ENCODE data around the gene INHA.

INHA gene

DNA sequence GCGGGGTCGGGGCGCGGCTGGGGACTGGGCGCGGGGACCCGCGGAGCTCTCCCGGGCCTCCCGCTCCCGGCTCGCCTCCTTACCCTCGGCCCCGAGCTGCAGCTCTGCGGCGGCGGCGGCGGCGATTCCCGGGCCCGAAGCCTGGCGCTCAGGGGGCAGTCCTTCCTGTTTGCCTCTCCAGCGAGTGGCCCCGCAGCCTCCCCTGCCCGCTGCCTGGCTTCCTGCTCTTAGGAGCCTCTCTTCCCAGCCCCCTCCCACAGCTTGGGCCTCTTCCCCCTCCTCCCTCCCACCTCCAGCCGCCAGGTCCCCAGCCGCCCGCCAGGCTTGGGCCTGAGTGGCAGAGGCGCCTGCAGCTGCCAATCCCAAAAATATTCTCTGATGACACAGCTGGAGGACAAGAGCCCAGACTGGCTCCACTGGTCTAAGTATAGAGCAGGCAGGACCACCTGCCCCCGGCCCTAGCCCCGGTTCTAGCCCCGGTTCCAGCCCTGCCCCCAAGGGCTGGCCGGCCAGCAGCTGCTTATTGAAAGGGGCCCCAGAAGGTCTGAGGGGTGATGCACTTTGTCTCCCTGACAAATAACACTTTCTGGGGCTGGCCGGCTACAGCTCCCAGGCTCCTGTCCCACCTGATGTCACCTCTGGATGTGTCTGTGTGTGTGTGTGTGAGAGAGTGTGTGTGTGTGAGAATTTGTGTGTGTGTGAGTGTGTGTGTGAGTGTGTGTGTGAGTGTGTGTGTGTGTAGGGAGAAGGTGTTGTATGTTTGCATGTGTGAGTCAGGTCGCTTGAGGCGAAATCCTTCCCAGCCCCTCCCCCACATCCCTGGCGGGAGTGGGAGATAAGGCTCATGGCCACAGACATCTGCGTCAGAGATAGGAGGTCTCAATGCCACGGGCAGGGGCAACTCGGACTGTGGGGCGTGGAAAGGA lies 536 bp upstream of the INHA start, which contains the start of gene OBSL1:
TSS of gene OBSL1 (minus strand) at position 229 of the 926 bp plus-strand sequence. CDS start 307 bp downstream, outside the sequence.
- in situ Hi-C loops (cut with MboI; ENCODE audit: low sequenced_read_pairs): no loop called here

DNA sequence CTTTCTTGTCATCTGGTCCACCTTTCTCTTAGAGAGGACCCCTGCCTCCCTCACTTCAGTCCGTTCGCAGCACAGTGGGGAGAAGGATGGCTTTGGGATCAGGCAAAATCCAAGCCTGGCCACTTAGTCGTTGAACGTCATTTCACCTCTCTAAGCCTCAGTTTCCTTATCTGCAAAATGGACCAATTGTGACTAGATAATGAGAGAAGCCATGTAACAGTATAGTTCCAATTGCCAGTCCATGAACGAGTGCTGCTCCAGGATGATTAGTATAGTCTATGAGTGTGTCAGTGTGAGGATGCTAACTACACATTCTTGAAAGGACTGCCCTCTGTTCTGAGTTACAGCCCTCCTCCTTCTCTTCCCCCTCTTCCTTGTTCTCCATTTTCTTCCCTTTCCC lies 1.1 kb downstream of the INHA start:
- in situ Hi-C loops (cut with MboI; ENCODE audit: low sequenced_read_pairs): no loop called here

DNA sequence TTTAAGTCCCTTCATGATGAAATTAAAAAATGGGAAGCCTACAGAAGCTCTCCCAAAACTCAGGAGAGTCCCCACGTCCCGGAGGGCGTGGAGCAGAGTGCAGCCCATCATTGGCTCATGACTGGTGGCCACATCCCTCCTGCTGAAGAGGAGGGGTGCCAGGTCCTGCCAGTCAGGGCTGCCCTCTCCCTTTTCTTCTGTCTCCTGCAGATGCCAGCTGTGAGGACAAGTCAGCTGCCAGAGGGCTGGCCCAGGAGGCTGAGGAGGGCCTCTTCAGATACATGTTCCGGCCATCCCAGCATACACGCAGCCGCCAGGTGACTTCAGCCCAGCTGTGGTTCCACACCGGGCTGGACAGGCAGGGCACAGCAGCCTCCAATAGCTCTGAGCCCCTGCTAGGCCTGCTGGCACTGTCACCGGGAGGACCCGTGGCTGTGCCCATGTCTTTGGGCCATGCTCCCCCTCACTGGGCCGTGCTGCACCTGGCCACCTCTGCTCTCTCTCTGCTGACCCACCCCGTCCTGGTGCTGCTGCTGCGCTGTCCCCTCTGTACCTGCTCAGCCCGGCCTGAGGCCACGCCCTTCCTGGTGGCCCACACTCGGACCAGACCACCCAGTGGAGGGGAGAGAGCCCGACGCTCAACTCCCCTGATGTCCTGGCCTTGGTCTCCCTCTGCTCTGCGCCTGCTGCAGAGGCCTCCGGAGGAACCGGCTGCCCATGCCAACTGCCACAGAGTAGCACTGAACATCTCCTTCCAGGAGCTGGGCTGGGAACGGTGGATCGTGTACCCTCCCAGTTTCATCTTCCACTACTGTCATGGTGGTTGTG lies 2.6 kb downstream of the INHA start:
- in situ Hi-C loops (cut with MboI; ENCODE audit: low sequenced_read_pairs): no loop called here

DNA sequence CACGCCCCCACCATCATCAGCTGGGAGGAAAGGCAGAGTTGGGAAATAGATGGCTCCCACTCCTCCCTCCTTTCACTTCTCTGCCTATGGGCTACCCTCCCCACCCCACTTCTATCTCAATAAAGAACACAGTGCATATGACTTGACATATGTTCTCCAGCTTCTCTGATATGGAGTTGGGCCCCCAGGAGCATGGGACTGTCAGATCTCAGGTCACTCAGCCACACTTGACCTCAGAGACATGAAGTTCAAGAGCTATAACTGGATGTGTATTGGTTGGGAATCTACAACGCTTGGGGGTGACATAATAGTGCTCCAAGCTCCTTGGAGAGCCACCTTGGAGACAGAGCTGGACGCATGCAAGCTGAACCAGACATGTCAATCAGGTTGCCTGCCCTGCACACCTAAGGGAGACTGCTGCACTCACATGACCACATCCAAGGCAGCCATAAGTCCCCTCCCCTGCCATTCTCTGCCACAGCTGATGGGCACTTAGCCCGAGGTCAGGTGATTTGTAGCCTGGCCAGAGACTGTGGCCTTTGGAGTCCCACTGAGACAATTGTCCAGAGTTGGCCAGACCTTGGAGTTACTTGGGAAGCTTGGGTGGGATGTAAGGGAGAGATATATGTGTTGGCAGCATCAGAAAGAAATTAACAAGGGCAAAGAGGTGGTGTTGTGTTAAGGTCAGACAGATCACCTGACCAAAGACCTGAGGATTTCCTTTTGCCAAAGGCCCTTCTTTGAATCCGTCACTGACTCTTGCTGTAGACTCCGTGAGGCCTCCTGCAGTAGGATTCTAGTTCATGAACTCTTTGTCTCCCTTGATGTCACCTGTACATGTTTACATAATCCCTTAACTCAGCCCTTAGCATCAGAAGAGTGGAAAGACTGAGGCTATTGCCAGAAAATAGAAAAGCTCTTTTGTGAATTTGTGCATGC lies 3.7 kb downstream of the INHA start:
- in situ Hi-C loops (cut with MboI; ENCODE audit: low sequenced_read_pairs): no loop called here

DNA sequence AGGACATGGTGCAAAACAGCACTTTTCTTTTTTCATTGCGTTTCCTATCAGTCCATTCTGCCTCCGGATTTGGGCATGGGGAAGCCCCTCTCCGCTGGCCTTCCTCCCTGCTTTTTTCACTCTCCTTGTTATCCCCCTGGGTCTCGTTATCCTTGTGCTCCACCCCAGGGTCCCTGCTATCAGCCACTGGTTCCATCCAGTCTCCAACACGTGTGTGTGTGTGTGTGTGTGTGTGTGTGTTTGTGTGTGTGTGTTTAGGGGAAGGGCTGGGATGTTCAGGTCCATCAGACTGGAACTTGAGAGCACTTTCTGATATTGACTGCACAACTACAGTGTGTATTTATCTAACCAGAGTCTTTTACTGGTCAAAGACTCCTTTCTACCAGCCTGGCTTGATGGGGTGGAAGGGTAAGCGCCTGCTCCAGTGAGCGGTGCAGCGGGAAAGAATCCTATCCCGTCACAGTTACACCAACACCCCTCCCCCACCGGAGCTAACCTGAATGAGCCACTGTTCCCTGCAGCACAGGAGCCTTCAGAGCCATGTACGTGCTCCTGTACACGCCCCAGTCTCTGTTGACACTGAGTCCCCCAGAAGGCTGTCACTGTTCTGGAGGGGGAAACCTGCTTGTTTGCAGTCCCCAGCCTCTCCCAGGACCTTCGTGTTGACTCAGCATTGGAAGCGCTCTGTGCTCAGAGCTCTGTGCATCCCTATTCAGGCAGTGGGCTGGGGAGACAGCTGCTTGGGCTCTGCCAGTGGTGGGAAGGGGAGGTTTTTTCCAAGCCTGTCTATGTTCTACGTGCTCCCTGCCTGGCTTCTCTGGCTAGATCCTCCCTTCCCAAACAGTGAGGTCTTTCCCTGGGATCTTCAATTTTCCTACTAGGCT lies 4.6 kb downstream of the INHA start:
- in situ Hi-C loops (cut with MboI; ENCODE audit: low sequenced_read_pairs): no loop called here

DNA sequence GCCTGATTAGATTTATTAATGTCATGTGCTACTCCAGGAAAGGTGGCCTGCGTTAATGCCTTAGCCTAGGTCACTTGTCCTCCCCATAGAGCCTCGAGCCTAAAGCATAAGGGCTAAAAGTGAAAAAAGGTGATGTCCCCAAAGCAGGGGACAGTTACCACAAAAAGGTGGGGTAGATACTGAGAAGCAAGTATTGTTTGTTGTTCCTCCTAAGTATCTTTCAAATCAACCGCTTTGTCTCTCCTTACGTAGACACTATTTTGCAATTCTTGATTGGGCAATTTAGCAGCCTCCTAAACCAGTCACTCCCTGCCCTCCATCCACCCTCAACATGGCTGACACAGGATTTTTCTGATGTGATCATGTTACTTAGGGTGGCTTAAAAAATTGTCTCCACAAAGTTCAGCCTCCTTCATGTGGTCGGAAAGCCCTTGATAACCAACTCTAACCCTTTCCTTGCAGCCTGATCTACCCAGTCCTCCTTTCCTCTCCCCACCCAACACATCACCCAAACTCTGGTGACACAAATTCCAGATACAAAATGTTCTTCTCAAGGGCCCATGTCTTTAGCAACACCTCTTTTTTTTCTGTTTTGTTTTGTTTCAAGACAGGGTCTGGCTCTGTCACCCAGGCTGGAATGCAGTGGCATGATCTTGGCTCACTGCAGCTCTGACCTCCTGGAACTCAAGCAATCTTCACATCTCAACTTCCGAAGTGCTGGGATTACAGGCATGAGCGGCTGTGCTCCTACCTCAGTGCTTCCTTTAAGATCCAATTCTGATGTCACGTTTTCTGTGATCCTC lies 6.9 kb downstream of the INHA start:
- in situ Hi-C loops (cut with MboI; ENCODE audit: low sequenced_read_pairs): no loop called here

DNA sequence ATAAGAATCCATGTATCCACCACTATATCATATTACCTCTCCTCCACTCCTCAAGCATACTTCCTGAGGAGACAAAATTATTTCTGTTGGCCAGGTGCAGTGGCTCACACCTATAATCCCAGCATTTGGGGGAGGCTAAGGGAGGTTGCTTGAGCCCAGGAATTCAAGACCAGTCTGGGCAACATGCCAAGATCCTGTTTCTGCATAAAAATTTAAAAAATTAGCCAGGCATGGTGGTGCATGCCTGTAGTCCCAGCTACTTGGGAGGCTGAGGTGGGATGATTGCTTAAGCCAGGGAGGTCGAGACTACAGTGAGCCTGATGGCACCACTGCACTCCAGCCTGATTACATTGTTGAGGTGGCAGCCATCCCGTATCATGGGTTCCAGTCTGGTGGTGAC lies 9.2 kb downstream of the INHA start:
- in situ Hi-C loops (cut with MboI; ENCODE audit: low sequenced_read_pairs): no loop called here

DNA sequence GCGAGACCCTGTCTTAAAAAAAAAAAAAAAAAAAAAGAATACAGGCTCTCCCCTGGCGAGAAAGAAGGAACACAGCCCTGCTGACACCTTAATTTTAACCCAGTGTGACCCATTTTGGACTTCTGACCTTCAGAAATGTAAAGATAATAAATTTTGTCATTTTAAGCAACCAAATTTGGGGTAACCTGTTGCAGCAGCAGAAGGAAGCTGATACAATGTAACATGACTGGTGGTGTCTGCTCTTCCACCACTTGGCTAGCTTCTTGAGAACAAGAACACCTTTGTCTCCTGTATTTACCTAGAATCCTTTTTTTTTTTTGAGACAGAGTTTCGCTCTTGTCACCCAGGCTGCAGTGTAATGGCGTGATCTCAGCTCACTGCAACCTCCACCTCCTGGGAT lies 19.0 kb downstream of the INHA start:
- in situ Hi-C loops (cut with MboI; ENCODE audit: low sequenced_read_pairs): no loop called here

DNA sequence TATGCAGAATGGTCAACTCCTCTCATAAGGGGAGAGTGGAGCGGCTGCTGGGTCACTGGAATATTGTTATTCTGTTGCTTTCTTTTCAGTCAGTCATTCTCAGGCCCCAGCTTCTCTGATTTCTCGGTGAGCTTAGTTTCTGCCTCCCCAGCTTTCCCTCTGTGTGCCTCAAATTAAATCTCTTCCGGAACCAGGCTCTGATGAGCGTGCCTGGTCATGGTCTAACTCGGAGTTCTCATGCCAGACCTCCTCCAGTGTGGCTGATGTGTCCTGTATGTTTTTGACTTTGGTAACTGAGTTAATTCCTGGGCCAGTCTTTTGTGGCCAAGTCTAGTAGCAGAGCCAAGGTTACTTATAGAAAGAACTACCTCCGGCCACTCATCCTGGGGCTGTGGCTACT lies 20.6 kb downstream of the INHA start:
- in situ Hi-C loops (cut with MboI; ENCODE audit: low sequenced_read_pairs): no loop called here

DNA sequence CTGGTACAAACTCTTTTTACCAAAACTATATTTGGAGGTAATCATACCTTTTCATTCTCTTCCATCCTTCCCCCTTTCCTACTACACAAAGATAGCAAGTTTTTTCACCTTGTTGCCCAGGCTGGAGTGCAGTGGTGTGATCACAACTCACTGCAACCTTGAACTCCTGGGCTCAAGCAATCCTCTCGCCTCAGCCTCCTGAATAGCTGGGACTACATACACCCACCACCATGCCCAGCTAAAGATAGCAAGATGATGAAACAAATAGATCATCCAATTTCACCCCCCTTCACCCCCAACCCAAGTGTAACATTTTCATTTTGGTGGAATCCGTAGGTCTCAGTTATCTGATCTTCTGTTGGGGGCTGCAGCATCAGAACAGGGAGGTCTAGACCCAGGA lies 21.0 kb downstream of the INHA start:
- in situ Hi-C loops (cut with MboI; ENCODE audit: low sequenced_read_pairs): no loop called here

DNA sequence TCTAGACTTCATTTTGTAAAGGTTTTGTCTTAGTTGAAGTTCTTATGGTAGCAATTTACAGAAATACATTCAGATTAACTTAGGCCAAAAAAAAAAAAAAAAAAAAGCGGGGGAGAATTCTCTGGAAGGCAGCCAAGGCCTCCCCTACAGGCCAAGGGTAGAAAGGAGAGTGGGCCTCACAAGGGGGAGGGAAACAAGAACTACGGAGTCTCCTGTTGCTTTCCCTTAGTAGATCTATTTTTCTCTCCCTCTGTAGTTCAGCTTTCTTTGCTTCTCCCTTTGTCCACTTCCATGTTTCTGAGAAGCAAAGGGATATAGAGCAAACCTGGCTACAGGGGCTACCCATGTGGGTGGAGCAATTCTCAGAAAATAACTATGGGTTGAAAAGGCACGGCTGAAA lies 23.1 kb downstream of the INHA start:
- in situ Hi-C loops (cut with MboI; ENCODE audit: low sequenced_read_pairs): no loop called here

DNA sequence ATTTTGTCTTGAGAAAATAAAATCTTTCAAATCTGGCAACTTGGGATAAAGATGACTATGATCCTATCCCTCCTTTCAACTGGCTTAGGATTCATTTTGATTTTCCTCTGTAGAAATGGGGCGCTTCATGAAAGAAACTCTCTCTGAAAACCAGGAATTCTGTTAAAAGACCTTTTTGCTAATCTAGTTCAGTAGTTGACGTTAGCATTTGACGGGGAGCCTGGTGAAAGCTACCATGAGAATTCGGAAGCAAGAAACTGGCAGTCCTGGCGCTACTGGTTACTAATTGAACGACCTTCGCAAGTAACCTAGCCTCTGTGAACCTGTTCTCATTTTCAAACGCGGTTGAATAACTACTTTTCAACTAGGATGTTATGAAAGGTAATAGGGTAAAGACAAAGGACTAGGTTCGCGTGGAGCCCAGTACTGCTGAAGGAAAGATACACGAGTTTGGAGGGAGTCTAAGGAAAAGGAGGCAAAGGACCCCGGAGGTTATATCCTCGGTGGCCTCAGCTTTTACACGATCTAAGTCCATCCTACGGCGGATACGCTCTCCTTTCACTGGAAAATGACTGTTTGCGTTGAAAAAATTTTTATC lies 24.9 kb downstream of the INHA start:
- in situ Hi-C loops (cut with MboI; ENCODE audit: low sequenced_read_pairs): no loop called here

DNA sequence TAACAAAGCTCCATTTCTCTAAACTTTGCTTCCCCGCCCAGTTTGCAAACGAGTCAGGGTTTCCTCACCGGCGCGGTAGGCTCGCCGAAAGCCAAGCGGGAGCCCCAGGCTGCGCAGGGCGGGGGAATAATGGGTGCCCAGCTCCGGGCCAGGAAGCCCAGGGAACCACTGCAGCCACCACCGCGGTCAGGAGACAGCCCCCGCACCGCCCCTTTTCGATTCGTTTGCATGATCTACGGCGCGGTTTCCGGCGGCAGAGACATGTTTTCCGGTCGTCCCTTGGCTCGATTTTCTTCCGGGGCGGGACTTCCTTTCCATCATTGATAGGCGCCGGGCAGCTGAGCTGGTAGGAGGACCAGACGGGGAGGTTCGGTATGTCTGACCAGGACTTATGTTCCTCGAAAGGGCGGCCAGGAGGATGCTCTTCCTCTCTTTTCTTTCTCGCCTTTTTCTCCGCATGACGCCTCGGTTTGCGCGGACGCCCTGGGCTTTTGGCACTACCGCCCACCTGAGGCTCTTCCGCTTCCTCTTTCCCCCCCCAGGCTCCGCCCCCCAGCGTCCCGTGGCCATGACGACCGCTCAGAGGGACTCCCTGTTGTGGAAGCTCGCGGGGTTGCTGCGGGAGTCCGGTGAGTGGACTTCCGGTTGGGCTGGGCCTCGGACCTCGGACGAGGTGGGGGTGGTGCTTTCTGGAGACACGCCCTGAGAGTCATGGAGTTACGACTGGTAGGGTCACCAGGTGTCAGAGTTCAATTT lies 25.6 kb downstream of the INHA start, which contains the start of gene STK11IP:
TSS of gene STK11IP (plus strand) at position 306 of the 756 bp plus-strand sequence. CDS start at position 569, 263 bp downstream.
- in situ Hi-C loops (cut with MboI; ENCODE audit: low sequenced_read_pairs): no loop called here

DNA sequence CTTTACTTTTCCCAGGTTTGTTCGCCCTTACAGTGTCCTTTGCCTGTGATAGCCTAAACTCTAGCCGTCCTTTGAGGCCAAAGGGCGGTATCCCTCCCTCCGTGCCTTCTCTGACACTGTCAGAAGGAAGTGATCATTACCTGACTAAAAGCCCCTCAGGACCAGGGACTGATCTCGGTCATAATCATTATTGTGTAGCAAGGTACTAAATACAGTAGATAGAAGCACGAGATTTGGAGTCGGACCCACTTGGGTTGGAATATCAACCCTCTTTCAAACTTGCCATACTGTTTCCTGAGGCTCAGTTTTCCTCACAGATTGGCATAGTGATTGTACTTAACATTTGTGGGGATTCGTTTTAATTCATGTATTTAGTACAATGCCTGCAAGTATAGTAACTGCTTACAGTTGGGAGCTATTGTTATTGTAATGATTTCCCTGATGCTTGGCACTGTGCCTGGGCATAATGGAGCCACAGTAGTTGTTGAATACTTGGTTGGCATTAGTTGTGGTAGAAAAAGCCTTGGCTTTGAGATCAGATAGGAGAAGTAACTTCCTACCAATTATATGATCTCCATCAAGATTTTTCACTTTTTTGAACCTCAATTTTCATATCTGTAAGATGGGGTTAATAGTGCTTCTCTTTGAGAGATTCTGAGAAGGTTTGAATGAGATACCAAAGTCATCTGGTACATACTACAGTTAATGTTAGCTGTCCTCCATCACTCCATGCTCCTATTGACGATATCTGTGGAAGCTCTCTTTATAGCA lies 26.4 kb downstream of the INHA start:
- in situ Hi-C loops (cut with MboI; ENCODE audit: low sequenced_read_pairs): no loop called here

DNA sequence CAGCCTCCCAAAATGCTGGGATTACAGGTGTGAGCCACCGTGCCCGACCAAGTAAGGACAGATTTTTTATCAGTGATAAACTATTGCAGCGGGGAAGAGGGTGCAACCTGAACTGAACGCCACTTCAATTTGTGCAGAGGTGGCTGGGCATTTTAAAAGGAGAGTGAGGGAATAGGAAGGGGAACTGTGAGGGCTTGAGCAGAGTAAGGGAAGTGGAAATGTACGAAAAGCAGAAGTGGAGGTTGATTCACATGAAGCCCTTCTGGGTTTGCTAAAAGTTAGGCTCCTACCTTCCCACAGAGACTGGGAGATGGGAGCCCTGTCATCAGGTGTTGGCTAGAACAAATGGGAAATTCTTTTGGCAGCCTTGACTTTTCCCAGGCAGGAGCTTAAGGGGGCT lies 31.7 kb downstream of the INHA start:
- in situ Hi-C loops (cut with MboI; ENCODE audit: low sequenced_read_pairs): no loop called here

DNA sequence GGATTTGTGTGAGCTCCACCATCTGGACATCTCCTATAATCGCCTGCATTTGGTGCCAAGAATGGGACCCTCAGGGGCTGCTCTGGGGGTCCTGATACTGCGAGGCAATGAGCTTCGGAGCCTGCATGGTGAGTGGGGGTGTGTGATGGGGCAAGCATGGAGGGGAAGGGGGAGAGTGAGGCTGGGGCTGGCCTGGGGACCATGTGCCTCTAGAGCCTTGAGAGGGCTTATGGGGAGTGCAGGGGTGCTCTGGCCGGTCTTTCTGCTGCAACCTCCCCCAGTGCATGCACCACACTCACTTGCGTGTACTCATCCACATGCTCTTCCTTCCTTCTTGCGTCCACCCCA lies 33.5 kb downstream of the INHA start:
- in situ Hi-C loops (cut with MboI; ENCODE audit: low sequenced_read_pairs): no loop called here

DNA sequence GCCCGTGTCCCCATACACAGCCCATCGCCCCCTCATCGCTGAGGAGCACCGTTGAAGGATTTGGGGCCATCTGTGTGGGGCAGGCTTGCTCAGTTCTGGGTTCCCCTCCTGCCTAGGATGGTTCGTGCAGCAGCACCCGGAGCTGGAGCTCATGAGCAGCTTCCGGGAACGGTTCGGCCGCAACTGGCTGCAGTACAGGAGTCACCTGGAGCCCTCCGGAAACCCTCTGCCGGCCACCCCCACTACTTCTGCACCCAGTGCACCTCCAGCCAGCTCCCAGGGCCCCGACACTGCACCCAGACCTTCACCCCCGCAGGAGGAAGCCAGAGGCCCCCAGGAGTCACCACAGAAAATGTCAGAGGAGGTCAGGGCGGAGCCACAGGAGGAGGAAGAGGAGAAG lies 35.8 kb downstream of the INHA start:
- in situ Hi-C loops (cut with MboI; ENCODE audit: low sequenced_read_pairs): no loop called here

Data from HL-60/S4 treated with phorbol 12-myristate 13-acetate at 8.2 ng/mL for 4 days and 3 days (cell line).